ACHN (cell line): Measurements from ENCODE around the gene SLC12A5.
A peak's percentile ranks its signal among the peaks of the same experiment; 100 is the strongest.

Experiments
- DNase-seq: peaks from one replicate; pipeline ENCODE4 v3.0.0-alpha.2; 2015
- in situ Hi-C: cut with HindIII; loops from 2 replicates; pipeline ENCODE4 v1.10.0; 2017; ENCODE audit warnings: low sequenced_read_pairs, low pct_ligation_motif_present, low pct_unique_long_range_greater_than_20kb

Gene SLC12A5

DNA sequence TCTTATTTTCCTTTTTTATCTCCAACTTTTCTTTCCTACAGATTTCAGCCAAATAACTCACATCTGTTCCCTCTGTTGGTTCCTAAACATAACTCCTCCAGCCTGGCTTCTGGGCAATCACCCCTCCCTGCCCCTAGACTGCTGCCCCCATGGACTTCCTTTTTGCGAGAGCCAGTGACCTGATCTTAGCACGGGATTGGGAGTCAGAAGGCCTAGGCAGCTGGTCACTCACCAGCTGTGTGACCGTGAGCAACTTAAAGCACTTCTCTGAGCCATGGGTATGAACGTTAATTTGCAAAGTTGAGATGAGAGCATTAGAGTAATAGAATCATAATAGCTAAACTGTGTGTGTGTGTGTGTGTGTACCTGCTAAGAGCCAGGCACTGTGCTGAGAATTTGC lies 24.8 kb upstream of the SLC12A5 start:
- in situ Hi-C loops = no loop called here
- no peak for DNase-seq

GRCh38 chr20:46004889-46005473 lies 24.0 kb upstream of the SLC12A5 start:
- DNase-seq = no peak
- in situ Hi-C loops = no loop called here

DNA sequence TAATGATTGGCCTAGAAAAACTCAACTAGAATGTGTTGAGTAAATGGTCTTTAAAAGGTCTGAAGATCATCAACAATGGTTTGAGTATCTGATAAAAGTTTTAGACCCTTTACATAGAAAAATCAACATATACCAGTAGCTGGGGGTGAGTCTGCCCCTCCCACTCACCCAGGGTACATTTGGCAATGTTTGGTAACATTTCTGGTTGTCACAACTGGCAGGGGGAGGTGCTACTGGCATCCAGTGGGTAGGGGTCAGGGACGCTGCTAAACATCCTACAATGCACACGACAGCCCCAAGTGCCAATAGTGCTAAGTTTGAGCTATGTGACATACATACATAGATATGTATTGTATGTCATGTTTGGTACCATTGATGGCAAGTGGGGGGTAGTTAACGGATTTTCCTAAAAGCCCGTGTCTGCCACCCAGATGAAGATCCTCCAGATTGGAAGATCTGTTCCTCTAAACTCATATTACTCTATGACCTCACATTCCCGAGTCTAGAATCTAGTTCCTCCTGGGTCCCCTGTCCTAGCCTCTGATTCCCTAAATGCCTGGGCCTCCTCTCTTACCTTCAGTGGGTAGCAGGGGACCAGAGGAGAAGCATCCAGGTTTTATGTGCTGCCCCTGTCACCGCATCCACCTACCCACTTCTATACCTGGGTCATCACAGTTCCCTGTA lies 22.9 kb upstream of the SLC12A5 start:
- in situ Hi-C loops = no loop called here
- DNase-seq = no peak

GRCh38 chr20:46006964-46007363 lies 22.1 kb upstream of the SLC12A5 start:
- in situ Hi-C loops = no loop called here
- DNase-seq = no peak

- in situ Hi-C loops = no loop called here
These were observed 21.3 kb upstream of the SLC12A5 start for GRCh38 chr20:46007671-46008070.

DNA sequence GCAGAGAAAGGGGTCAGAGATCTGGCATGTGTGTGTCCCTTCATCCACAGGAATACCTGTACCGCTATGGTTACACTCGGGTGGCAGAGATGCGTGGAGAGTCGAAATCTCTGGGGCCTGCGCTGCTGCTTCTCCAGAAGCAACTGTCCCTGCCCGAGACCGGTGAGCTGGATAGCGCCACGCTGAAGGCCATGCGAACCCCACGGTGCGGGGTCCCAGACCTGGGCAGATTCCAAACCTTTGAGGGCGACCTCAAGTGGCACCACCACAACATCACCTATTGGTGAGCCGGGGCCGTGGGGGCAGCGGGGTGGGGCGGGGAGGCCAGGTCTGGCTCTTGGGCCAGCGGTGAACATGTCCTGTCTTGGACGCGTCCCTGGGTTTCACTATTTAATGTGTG lies 19.2 kb upstream of the SLC12A5 start:
- in situ Hi-C loops = no loop called here
- DNase-seq = no peak

More at GRCh38 chr20:46007671-46008070, 21.3 kb upstream of the SLC12A5 start:
- no peak for DNase-seq

DNA sequence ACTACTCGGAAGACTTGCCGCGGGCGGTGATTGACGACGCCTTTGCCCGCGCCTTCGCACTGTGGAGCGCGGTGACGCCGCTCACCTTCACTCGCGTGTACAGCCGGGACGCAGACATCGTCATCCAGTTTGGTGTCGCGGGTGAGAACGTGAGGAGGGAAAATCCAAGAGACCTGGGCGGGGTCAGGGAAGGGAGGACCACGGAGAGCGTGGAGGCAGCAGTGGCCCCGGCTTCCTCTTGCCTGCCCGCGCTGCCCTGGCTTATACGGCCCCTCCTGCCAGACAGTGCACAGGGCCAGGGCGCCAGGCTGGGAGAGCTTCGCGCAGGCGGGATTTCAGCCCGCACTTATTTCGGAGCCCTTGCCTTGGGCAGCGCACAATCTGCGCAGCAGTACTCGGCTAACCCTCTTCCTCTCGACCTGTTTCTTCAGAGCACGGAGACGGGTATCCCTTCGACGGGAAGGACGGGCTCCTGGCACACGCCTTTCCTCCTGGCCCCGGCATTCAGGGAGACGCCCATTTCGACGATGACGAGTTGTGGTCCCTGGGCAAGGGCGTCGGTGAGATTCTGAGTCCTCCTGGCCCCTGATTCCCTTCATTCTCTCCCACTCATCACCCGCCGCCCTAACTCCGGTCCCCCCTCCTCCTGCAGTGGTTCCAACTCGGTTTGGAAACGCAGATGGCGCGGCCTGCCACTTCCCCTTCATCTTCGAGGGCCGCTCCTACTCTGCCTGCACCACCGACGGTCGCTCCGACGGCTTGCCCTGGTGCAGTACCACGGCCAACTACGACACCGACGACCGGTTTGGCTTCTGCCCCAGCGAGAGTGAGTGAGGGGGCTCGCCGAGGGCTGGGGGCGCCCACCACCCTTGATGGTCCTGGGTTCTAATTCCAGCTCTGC lies 18.3 kb upstream of the SLC12A5 start:
- DNase-seq = no peak
- in situ Hi-C loops = no loop called here

DNA sequence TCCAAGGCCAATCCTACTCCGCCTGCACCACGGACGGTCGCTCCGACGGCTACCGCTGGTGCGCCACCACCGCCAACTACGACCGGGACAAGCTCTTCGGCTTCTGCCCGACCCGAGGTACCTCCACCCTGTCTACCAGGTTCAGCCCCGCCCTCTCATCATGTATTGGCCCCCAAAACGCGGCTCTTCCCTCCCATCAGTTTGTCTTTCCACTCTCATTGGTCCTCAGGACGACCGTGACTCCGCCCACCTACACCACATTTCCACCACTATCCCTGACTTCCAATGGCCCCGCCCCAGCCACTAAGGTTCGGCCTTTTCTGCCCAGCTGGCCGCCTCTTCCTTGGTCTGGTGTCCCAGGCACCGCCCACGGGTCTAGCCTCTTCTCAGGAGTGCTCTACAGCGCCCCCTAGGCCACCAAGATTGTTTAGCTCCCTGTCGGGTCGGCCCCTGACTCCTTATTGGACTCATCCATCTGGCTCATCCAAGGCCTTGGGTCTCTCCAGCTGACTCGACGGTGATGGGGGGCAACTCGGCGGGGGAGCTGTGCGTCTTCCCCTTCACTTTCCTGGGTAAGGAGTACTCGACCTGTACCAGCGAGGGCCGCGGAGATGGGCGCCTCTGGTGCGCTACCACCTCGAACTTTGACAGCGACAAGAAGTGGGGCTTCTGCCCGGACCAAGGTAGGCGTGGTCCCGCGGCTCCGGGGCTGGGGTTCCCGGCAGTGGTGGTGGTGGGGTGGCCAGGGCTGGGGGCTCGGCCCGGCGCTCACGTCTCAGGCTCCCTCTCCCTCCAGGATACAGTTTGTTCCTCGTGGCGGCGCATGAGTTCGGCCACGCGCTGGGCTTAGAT lies 17.2 kb upstream of the SLC12A5 start:
- DNase-seq = peak; percentile 75
- in situ Hi-C loops = no loop called here

- DNase-seq = no peak
- in situ Hi-C loops = no loop called here
These were observed 16.1 kb upstream of the SLC12A5 start for GRCh38 chr20:46012921-46013320.

DNA sequence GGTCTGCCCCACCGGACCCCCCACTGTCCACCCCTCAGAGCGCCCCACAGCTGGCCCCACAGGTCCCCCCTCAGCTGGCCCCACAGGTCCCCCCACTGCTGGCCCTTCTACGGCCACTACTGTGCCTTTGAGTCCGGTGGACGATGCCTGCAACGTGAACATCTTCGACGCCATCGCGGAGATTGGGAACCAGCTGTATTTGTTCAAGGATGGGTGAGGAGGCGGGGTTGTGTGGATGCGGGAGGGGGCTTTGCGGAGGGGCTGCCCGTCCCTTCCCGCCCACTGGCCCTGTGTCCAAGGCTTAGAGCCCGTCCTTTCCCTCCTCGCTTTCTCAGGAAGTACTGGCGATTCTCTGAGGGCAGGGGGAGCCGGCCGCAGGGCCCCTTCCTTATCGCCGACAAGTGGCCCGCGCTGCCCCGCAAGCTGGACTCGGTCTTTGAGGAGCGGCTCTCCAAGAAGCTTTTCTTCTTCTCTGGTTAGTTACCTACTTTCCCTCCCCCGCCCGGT lies 15.6 kb upstream of the SLC12A5 start:
- DNase-seq = no peak
- in situ Hi-C loops = no loop called here

DNA sequence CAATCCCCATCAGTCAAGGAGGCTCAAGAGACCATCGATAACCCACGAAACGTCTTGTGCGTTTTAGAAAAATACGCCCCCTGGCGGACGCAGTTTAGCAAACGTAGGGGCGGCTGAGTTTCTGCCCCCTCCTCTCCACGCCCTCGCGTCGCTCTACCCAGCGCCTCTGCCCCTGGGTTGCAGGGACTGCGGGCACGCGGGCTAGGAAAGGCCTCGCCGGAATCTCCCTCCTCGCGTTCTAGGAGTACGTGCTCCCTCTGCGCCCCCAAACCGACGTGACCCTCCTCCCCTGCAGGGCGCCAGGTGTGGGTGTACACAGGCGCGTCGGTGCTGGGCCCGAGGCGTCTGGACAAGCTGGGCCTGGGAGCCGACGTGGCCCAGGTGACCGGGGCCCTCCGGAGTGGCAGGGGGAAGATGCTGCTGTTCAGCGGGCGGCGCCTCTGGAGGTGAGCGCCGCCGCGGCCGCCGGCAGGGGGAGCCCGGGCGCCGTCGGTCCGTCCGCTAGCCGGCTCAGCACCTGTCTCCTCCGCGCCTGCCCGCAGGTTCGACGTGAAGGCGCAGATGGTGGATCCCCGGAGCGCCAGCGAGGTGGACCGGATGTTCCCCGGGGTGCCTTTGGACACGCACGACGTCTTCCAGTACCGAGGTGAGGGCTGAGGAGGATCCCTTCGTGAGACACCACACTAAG lies 15.0 kb upstream of the SLC12A5 start:
- in situ Hi-C loops = no loop called here

GRCh38 chr20:46014517-46015396 lies 14.3 kb upstream of the SLC12A5 start:
- no peak for DNase-seq
- in situ Hi-C loops = no loop called here

More for the DNA sequence above, 15.0 kb upstream of the SLC12A5 start:
- peak; percentile 52 for DNase-seq

DNA sequence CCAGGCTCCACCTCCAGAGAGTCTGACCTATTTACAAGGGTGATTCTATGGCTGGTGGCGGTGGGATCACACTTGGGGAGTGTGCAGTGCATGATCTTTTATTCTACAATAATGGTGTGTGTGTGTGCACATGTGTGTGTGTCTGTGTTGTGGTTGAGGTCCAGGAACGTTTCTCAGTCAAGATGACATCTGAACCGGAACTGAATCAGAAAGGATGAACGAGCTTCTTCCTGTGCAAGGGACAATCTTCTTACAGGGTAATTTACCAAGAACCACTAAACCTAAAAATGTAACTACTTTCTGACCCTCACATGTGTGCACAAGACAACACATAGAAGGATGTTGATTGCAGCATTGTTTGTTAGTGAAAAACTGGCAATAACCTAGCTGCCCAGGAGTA lies 11.7 kb upstream of the SLC12A5 start:
- in situ Hi-C loops = no loop called here
- no peak for DNase-seq

DNA sequence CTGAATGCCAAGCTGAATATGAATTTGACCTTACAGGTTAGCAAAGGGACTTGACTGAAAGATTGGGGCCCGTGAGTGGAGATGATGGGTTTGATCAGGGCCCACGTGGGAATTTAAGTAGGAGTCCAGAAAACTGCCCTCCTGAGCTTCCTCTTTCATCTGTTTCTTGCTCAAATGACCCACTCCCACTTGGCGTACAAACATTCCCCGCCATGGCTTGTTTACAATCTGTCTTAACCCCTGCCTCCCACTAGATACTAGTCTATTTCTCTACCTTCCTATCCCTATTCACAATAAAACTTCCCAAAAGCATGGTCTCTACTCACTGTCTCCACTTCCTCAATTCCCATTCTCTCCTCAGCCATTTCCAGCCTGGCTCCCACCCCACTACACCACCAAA lies 10.9 kb upstream of the SLC12A5 start:
- DNase-seq = no peak
- in situ Hi-C loops = no loop called here

GRCh38 chr20:46018611-46019010 lies 10.4 kb upstream of the SLC12A5 start:
- in situ Hi-C loops = no loop called here
- DNase-seq = no peak

DNA sequence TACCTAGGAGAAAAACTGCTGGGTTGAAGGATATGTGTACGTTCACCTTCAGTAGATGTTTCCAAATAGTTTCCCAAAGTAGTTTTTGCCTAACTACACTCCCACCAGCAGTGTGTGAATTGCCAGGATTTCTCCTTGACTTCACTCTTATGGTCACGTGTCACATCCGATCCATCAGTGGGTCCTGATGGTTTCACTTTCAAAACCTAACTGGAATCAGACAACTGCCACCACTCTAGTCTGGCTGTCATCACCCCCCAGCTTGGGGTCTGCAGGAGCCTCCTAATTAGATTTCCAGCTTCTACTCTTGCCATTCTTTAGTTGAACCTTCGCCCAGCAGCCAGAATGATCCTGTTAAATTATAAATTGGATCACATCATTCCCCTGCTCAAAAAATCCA lies 8.5 kb upstream of the SLC12A5 start:
- DNase-seq = no peak
- in situ Hi-C loops = no loop called here
